Measurements from ENCODE around the gene U2AF2. TPM values are rescaled to one million over a fixed set of nuclear protein-coding genes. Genes with fewer than 3 reads are reported as not detected.

Gene U2AF2
- total and polyA plus RNA-seq, 9 of the 15 experiments (the other 6 are each of a cell fraction or from before 2014, with no cell fraction given), result 3.0 to 331 (median 157) TPM

GRCh38 chr19:55620410-55621204 lies 34.2 kb upstream of the U2AF2 start:
- Histone ChIP-seq H3K9ac (ENCODE audit: insufficient read depth in 1 of 2, low read depth in 2 of 2, low read length in 2 of 2) (no peak overlapping the region), H2AFZ (ENCODE audit: low read depth, low read length) (no peak overlapping the region), H3K4me2 (ENCODE audit: insufficient read depth, low read length) (no peak overlapping the region), H3K27me3 (ENCODE audit: control insufficient read depth in 2 of 2, insufficient read depth in 2 of 2, low read length in 2 of 2) (no peaks in the 10 kb centered on the region), H3K9me3 (replicated peaks; ENCODE audit: control insufficient read depth, insufficient read depth, low read depth, low read length) (no peaks in the 10 kb centered on the region), H3K27ac (ENCODE audit: extremely low read depth, low read depth, low read length) (no peak overlapping the region), H3K4me1 (replicated peaks in 1 of 2; ENCODE audit: control insufficient read depth in 2 of 2, insufficient read depth in 2 of 2, low read length in 2 of 2) (peaks cover 9 to 17% of the 10 kb centered on the region in 2 experiments; a peak in 4 of 5 replicates), H3K9me1 (ENCODE audit: control insufficient read depth, insufficient read depth, low read length) (peaks cover 3% of the 10 kb centered on the region), H3K79me2 (ENCODE audit: control insufficient read depth, insufficient read depth, low read length) (peaks cover 7% of the 10 kb centered on the region; the same call in 2 of the 3 replicates), H3K4me3 (no peak overlapping the region), H4K20me1 (replicated peaks; ENCODE audit: control insufficient read depth, insufficient read depth, low read length) (no peaks in the 10 kb centered on the region; the same call in 1 of the 2 replicates), H3K36me3 (ENCODE audit: control insufficient read depth, insufficient read depth, low read length) (peaks cover 27% of the 10 kb centered on the region; the same call in 2 of the 3 replicates)
- ATAC-seq (no peak), FAIRE-seq (no peak), DNase-seq (ENCODE audit: extremely low read depth in 1 of 4, low spot score in 3 of 4) (peak in 2 of 4 experiments; percentile 3 to 4)
- CTCF ChIA-PET (ENCODE audit: low intra/inter-chr PET ratio), result no interaction called here
- intact Hi-C loops (cut with micrococcal nuclease) (no loop called here), in situ Hi-C loops (cut with MboI) (loop anchor here (10.0 kb wide), 1 partner anchor 336 kb away; the partner anchor contains the start of genes BRSK1 and HSPBP1)
- POLR2A ChIA-PET, result interaction anchor here (0.6 to 2.0 kb wide), 5 partner anchors 10 to 1074 kb away, joined by 3 to 11 read pairs (median 4); partner anchors contain the start of genes FIZ1 and ZNF865
- no TSS peak for BruUV-seq (replicated peaks)
- TF ChIP-seq RFX5 (IDR thresholded peaks at IDR 0.05; ENCODE audit: low read depth, low read length), result no peak
- TF ChIP-seq, protein P1, sequence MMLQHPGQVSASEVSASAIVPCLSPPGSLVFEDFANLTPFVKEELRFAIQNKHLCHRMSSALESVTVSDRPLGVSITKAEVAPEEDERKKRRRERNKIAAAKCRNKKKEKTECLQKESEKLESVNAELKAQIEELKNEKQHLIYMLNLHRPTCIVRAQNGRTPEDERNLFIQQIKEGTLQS (IDR thresholded peaks at IDR 0.05), result peak; percentile 77
- TF ChIP-seq, protein P1 (CRISPR knock-in tag; conservative IDR thresholded peaks at IDR 0.05), result no peak
- TF ChIP-seq WHSC1 (IDR thresholded peaks at IDR 0.05; ENCODE audit: low read length), result no peak
- 0 out of 2 replicates have a peak, but pooled peaks have one; percentile 29 for TF ChIP-seq DMBX1 (CRISPR knock-in tag; IDR thresholded peaks at IDR 0.05; ENCODE audit: borderline replicate concordance)
- TF ChIP-seq SMAD4 (CRISPR knock-in tag; conservative IDR thresholded peaks at IDR 0.05), result peak; percentile 48; the same call in 1 of the 2 replicates
- TF ChIP-seq CEBPB (tag; IDR thresholded peaks at IDR 0.05), result peak; percentile 49
- TF ChIP-seq, protein P2, sequence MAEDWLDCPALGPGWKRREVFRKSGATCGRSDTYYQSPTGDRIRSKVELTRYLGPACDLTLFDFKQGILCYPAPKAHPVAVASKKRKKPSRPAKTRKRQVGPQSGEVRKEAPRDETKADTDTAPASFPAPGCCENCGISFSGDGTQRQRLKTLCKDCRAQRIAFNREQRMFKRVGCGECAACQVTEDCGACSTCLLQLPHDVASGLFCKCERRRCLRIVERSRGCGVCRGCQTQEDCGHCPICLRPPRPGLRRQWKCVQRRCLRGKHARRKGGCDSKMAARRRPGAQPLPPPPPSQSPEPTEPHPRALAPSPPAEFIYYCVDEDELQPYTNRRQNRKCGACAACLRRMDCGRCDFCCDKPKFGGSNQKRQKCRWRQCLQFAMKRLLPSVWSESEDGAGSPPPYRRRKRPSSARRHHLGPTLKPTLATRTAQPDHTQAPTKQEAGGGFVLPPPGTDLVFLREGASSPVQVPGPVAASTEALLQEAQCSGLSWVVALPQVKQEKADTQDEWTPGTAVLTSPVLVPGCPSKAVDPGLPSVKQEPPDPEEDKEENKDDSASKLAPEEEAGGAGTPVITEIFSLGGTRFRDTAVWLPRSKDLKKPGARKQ (CRISPR knock-in tag; IDR thresholded peaks at IDR 0.05), result no peak
- TF ChIP-seq RBFOX2 (IDR thresholded peaks at IDR 0.05; ENCODE audit: low read depth, low read length), result no peak
- TF ChIP-seq MAFG (tag; conservative IDR thresholded peaks at IDR 0.05), result no peak
- TF ChIP-seq ZNF175 (CRISPR knock-in tag; IDR thresholded peaks at IDR 0.05; ENCODE audit: low read depth), result 0 out of 2 replicates have a peak, but pooled peaks have one; percentile 33
- no peak for TF ChIP-seq NR2C1 (IDR thresholded peaks at IDR 0.05)
- TF ChIP-seq NR2C1 (tag; IDR thresholded peaks at IDR 0.05), result 0 out of 2 replicates have a peak, but pooled peaks have one; percentile 19
- 0 out of 2 replicates have a peak, but pooled peaks have one; percentile 28 for TF ChIP-seq CXXC5 (CRISPR knock-in tag; IDR thresholded peaks at IDR 0.05)
- no peak for TF ChIP-seq SREBF1 (IDR thresholded peaks at IDR 0.05; ENCODE audit: borderline replicate concordance, low read depth, low read length)
- TF ChIP-seq CEBPG (CRISPR knock-in tag; IDR thresholded peaks at IDR 0.05), result peak; percentile 80
- peak; percentile 20 to 80; a peak in 3 of 4 replicates for TF ChIP-seq CEBPG (tag; conservative IDR thresholded peaks at IDR 0.05 in 1 of 2, IDR thresholded peaks at IDR 0.05 in 1 of 2)
- WGBS (ENCODE audit: insufficient coverage, low coverage, missing lambda C conversion rate), result 83% methylated on average over 12 of the region's 12 CpGs

Data from K562 (cell line).